PC-9 (cell line): ENCODE measurements around the gene ADARB2. TPM values are rescaled to one million over a fixed set of nuclear protein-coding genes. Genes with fewer than 3 reads are reported as not detected.

Experiments
- BruUV-seq: library from RNA; stranded (reverse); fragments of 400-500 nt; replicated peaks from 2 replicates; lab custom pipeline; 2021; lab: Mats Ljungman, UMichigan
- CTCF ChIA-PET: fragments of 300-600 bp; sonication (Branson Sonifier 250); formaldehyde crosslinking; loops from one replicate; lab custom pipeline; 2022; ENCODE audit warnings: antibody characterized with exemption; lab: Charles Lee
- POLR2A ChIA-PET: fragments of 300-600 bp; sonication (Branson Sonifier 250); formaldehyde crosslinking; loops from one replicate; lab custom pipeline; 2022; ENCODE audit warnings: antibody characterized with exemption; ENCODE audit not compliant: unreplicated experiment; lab: Charles Lee
- DNase-seq, 2 experiments: peaks; one replicate each; pipeline versions ENCODE4 v3.0.0 to v3.0.0-alpha.2; 2015 to 2022; ENCODE audit warnings: mixed read lengths in 1 of 2
- H2AFZ ChIP-seq: fragments of 200-600 bp; sonication (generic); 2 replicates; pipeline ENCODE4 v1.8.1; 2017; ENCODE audit warnings: antibody characterized with exemption
- H3F3A ChIP-seq: fragments of 200-600 bp; sonication (generic); 2 replicates; pipeline ENCODE4 v1.8.1; 2017; ENCODE audit warnings: antibody characterized with exemption, mild to moderate bottlenecking, low read depth; ENCODE audit not compliant: insufficient read depth
- H3K27ac ChIP-seq: fragments of 200-600 bp; sonication (generic); 2 replicates; pipeline ENCODE4 v1.6.1; 2016; ENCODE audit warnings: mixed run types
- H3K27me3 ChIP-seq: fragments of 200-600 bp; sonication (generic); 2 replicates; pipeline ENCODE4 v1.6.1; 2016; ENCODE audit warnings: low read depth, mixed run types; ENCODE audit not compliant: insufficient read depth
- H3K36me3 ChIP-seq: fragments of 200-600 bp; sonication (generic); 2 replicates; pipeline ENCODE4 v1.6.1; 2016; ENCODE audit warnings: low read depth, mixed run types
- H3K4me1 ChIP-seq: fragments of 200-600 bp; sonication (generic); replicated peaks from 2 replicates; pipeline ENCODE4 v1.6.1; 2016; ENCODE audit warnings: mixed run types; ENCODE audit not compliant: insufficient read depth
- H3K4me2 ChIP-seq: fragments of 200-600 bp; sonication (generic); 2 replicates; pipeline ENCODE4 v1.6.1; 2017; ENCODE audit warnings: mixed run types
- H3K4me3 ChIP-seq: fragments of 200-600 bp; sonication (generic); 2 replicates; pipeline ENCODE4 v1.6.1; 2016; ENCODE audit warnings: mixed run types
- H3K79me2 ChIP-seq: fragments of 200-600 bp; sonication (generic); 2 replicates; pipeline ENCODE4 v1.6.1; 2017; ENCODE audit warnings: low read depth, mixed run types
- H3K9me2 ChIP-seq: fragments of 200-600 bp; sonication (generic); 2 replicates; pipeline ENCODE4 v1.8.1; 2017; ENCODE audit warnings: mild to moderate bottlenecking; ENCODE audit not compliant: insufficient read depth
- H3K9me3 ChIP-seq: fragments of 200-600 bp; sonication (generic); 2 replicates; pipeline ENCODE4 v1.8.1; 2016; ENCODE audit warnings: low read depth; ENCODE audit not compliant: insufficient read depth
- H4K20me1 ChIP-seq: fragments of 200-600 bp; sonication (generic); 2 replicates; pipeline ENCODE4 v1.8.1; 2017; ENCODE audit not compliant: insufficient read depth
- CTCF ChIP-seq: fragments of 200-600 bp; sonication (generic); conservative IDR thresholded peaks from 2 replicates; pipeline ENCODE4 v1.6.1; 2017; ENCODE audit warnings: mixed run types, antibody characterized with exemption, mild to moderate bottlenecking, moderate library complexity
- EZH2 ChIP-seq: fragments of 200-600 bp; sonication (generic); IDR thresholded peaks from 2 replicates; pipeline ENCODE4 v1.8.0; 2017; ENCODE audit warnings: antibody characterized with exemption, low read depth
- intact Hi-C: fragments of 100-400 bp; cut with micrococcal nuclease; formaldehyde crosslinking; loops from one replicate; pipeline ENCODE4 v1.10.0; 2022; ENCODE audit not compliant: unreplicated experiment
- total RNA-seq: library from RNA; stranded (reverse); gene quantifications from 2 replicates; pipeline ENCODE4 v1.2.3, GENCODE V29; 2021

ADARB2 gene
- total RNA-seq, 1 experiment from 2014 or later: not detected

GRCh38 chr10:1738950-1739349 lies 1.6 kb upstream of the ADARB2 start:
- no peak for DNase-seq
- Histone ChIP-seq H3F3A (no peaks in the 10 kb centered on the region), H3K27me3 (peaks cover 65% of the 10 kb centered on the region), H3K4me2 (no peak overlapping the region), H3K36me3 (no peaks in the 10 kb centered on the region), H3K9me2 (no peaks in the 10 kb centered on the region), H2AFZ (no peak overlapping the region), H3K79me2 (no peaks in the 10 kb centered on the region), H3K9me3 (no peaks in the 10 kb centered on the region), H4K20me1 (no peaks in the 10 kb centered on the region), H3K4me1 (no peaks in the 10 kb centered on the region), H3K27ac (no peak overlapping the region), H3K4me3 (no peak overlapping the region)
- no TSS peak for BruUV-seq
- CTCF ChIA-PET: no interaction called here
- TF ChIP-seq CTCF (no peak), EZH2 (no peak)
- POLR2A ChIA-PET: no interaction called here
- intact Hi-C loops: no loop called here

GRCh38 chr10:1736972-1737221 lies 428 bp downstream of the ADARB2 start:
- H3K27ac ChIP-seq: no peak overlapping the region
- POLR2A ChIA-PET: no interaction called here
- no peak for TF ChIP-seq CTCF
- TF ChIP-seq EZH2: no peak
- no peaks in the 10 kb centered on the region for H4K20me1 ChIP-seq
- no peaks in the 10 kb centered on the region for H3K4me1 ChIP-seq
- H3K9me2 ChIP-seq: no peaks in the 10 kb centered on the region
- no peaks in the 10 kb centered on the region for H3K36me3 ChIP-seq
- H2AFZ ChIP-seq: no peak overlapping the region
- no peaks in the 10 kb centered on the region for H3K79me2 ChIP-seq
- no peak overlapping the region for H3K4me3 ChIP-seq
- H3K9me3 ChIP-seq: no peaks in the 10 kb centered on the region
- CTCF ChIA-PET: no interaction called here
- no TSS peak for BruUV-seq
- H3K27me3 ChIP-seq: peaks cover 64% of the 10 kb centered on the region
- no peaks in the 10 kb centered on the region for H3F3A ChIP-seq
- intact Hi-C loops: no loop called here
- no peak for DNase-seq
- H3K4me2 ChIP-seq: no peak overlapping the region

GRCh38 chr10:1736144-1736971 lies 967 bp downstream of the ADARB2 start:
- Histone ChIP-seq H3K4me3 (no peak overlapping the region), H3K9me2 (no peaks in the 10 kb centered on the region), H2AFZ (no peak overlapping the region), H3K9me3 (no peaks in the 10 kb centered on the region), H3F3A (no peaks in the 10 kb centered on the region), H3K79me2 (no peaks in the 10 kb centered on the region), H3K4me1 (no peaks in the 10 kb centered on the region), H4K20me1 (no peaks in the 10 kb centered on the region), H3K27me3 (peaks cover 60% of the 10 kb centered on the region), H3K36me3 (no peaks in the 10 kb centered on the region), H3K4me2 (no peak overlapping the region), H3K27ac (no peak overlapping the region)
- intact Hi-C loops: no loop called here
- CTCF ChIA-PET: no interaction called here
- DNase-seq: no peak
- POLR2A ChIA-PET: no interaction called here
- BruUV-seq: no TSS peak
- TF ChIP-seq EZH2: no peak
- no peak for TF ChIP-seq CTCF
